H9 (cell line): ENCODE data around the gene TGFBI. TPM values are rescaled to one million over a fixed set of nuclear protein-coding genes. Genes with fewer than 3 reads are reported as not detected.

Source experiments
- DNase-seq: peaks from one replicate; pipeline ENCODE4 v3.0.0-alpha.2; 2017
- H2AFZ ChIP-seq: one replicate; pipeline ENCODE4 v1.6.1; 2013; ENCODE audit warnings: mild to moderate bottlenecking, low read length, control low read depth, moderate library complexity
- H2AK5ac ChIP-seq: 2 replicates; pipeline ENCODE4 v1.6.1; 2013; ENCODE audit warnings: low read length, control low read depth, mixed read lengths; ENCODE audit not compliant: insufficient read length
- H2BK120ac ChIP-seq: one replicate; pipeline ENCODE4 v1.6.1; 2013; ENCODE audit warnings: low read depth, mild to moderate bottlenecking, low read length, control low read depth, inconsistent platforms; ENCODE audit not compliant: poor library complexity, severe bottlenecking
- H2BK12ac ChIP-seq: 2 replicates; pipeline ENCODE4 v1.6.1; 2013; ENCODE audit warnings: low read length, control low read depth, mixed read lengths, low read depth; ENCODE audit not compliant: insufficient read length
- H2BK15ac ChIP-seq: 2 replicates; pipeline ENCODE4 v1.6.1; 2013; ENCODE audit warnings: low read depth, low read length, control low read depth
- H2BK20ac ChIP-seq: one replicate; pipeline ENCODE4 v1.6.1; 2013; ENCODE audit warnings: low read depth, mild to moderate bottlenecking, low read length, control low read depth, inconsistent platforms; ENCODE audit not compliant: poor library complexity, severe bottlenecking
- H2BK5ac ChIP-seq: 2 replicates; pipeline ENCODE4 v1.6.1; 2013; ENCODE audit warnings: low read length, control low read depth, mixed read lengths; ENCODE audit not compliant: insufficient read length
- H3K14ac ChIP-seq: 2 replicates; pipeline ENCODE4 v1.6.1; 2013; ENCODE audit warnings: low read length, control low read depth; ENCODE audit not compliant: insufficient read depth
- H3K18ac ChIP-seq: 2 replicates; pipeline ENCODE4 v1.6.1; 2013; ENCODE audit warnings: low read depth, mild to moderate bottlenecking, mixed read lengths, low read length, control low read depth; ENCODE audit not compliant: insufficient read length
- H3K23ac ChIP-seq: 2 replicates; pipeline ENCODE4 v1.6.1; 2013; ENCODE audit warnings: low read length, control low read depth, mixed read lengths, low read depth; ENCODE audit not compliant: insufficient read length
- H3K23me2 ChIP-seq: 2 replicates; pipeline ENCODE4 v1.6.1; 2013; ENCODE audit warnings: low read depth, mild to moderate bottlenecking, mixed read lengths, low read length, control low read depth; ENCODE audit not compliant: insufficient read length, poor library complexity, severe bottlenecking
- H3K27ac ChIP-seq: 2 replicates; pipeline ENCODE4 v1.5.1; 2013; ENCODE audit warnings: low read length, control low read depth, mixed read lengths, low read depth; ENCODE audit not compliant: insufficient read length
- H3K27me3 ChIP-seq: 2 replicates; pipeline ENCODE4 v1.6.1; 2013; ENCODE audit warnings: low read length, control low read depth, inconsistent platforms; ENCODE audit not compliant: insufficient read depth
- H3K4ac ChIP-seq: 2 replicates; pipeline ENCODE4 v1.6.1; 2013; ENCODE audit warnings: low read depth, mild to moderate bottlenecking, control low read depth, inconsistent platforms, low read length, moderate library complexity
- H3K4me1 ChIP-seq: 2 replicates; pipeline ENCODE4 v1.6.1; 2013; ENCODE audit warnings: low read length, control low read depth, inconsistent platforms; ENCODE audit not compliant: insufficient read depth
- H3K4me2 ChIP-seq: 2 replicates; pipeline ENCODE4 v1.6.1; 2013; ENCODE audit warnings: low read length, control low read depth, mixed read lengths; ENCODE audit not compliant: insufficient read length, insufficient read depth
- H3K56ac ChIP-seq: 2 replicates; pipeline ENCODE4 v1.6.1; 2013; ENCODE audit warnings: low read depth, mild to moderate bottlenecking, mixed read lengths, low read length, control low read depth; ENCODE audit not compliant: insufficient read length
- H3K79me1 ChIP-seq: 2 replicates; pipeline ENCODE4 v1.6.1; 2013; ENCODE audit warnings: low read depth, mild to moderate bottlenecking, moderate library complexity, low read length, control low read depth, inconsistent platforms; ENCODE audit not compliant: insufficient read depth, poor library complexity, severe bottlenecking
- H3K79me2 ChIP-seq: 2 replicates; pipeline ENCODE4 v1.6.1; 2013; ENCODE audit warnings: low read length, control low read depth, inconsistent platforms; ENCODE audit not compliant: insufficient read depth
- H3K9ac ChIP-seq: 2 replicates; pipeline ENCODE4 v1.6.1; 2013; ENCODE audit warnings: low read length, control low read depth, mixed read lengths; ENCODE audit not compliant: insufficient read length; ENCODE audit errors: extremely low read depth
- H3K9me3 ChIP-seq: one replicate; pipeline ENCODE4 v1.6.1; 2013; ENCODE audit warnings: low read depth, low read length, inconsistent platforms; ENCODE audit not compliant: control insufficient read depth
- H3T11ph ChIP-seq: one replicate; pipeline ENCODE4 v1.6.1; 2013; ENCODE audit warnings: mild to moderate bottlenecking, low read length, control low read depth, inconsistent platforms
- H4K20me1 ChIP-seq: one replicate; pipeline ENCODE4 v1.6.1; 2013; ENCODE audit not compliant: control insufficient read depth, insufficient read length, insufficient read depth
- H4K5ac ChIP-seq: 2 replicates; pipeline ENCODE4 v1.6.1; 2013; ENCODE audit warnings: low read depth, mild to moderate bottlenecking, mixed read lengths, low read length, control low read depth; ENCODE audit not compliant: insufficient read length
- H4K8ac ChIP-seq: replicated peaks from 2 replicates; pipeline ENCODE4 v1.6.1; 2013; ENCODE audit warnings: low read length, control low read depth, mixed read lengths, low read depth; ENCODE audit not compliant: insufficient read length
- H4K91ac ChIP-seq: 2 replicates; pipeline ENCODE4 v1.6.1; 2013; ENCODE audit warnings: low read depth, mild to moderate bottlenecking, moderate library complexity, mixed read lengths, low read length, control low read depth; ENCODE audit not compliant: insufficient read length
- H3K27ac Mint-ChIP-seq, 3 experiments: 2 replicates in 2 of 3; 3 replicates in 1 of 3; pipeline ENCODE4 v1.8.0; 2020 to 2021; ENCODE audit warnings: mixed read lengths in 3 of 3, mild to moderate bottlenecking in 1 of 3, moderate library complexity in 1 of 3
- H3K27me3 Mint-ChIP-seq: 2 replicates; pipeline ENCODE4 v1.8.0; 2021; ENCODE audit warnings: low read depth, mild to moderate bottlenecking, moderate library complexity, mixed read lengths
- H3K36me3 Mint-ChIP-seq, 3 experiments: 2 replicates in 2 of 3; 3 replicates in 1 of 3; pipeline ENCODE4 v1.8.0; 2020 to 2021; ENCODE audit warnings: low read depth in 3 of 3, mixed read lengths in 3 of 3; ENCODE audit not compliant: insufficient read depth in 1 of 3
- H3K4me1 Mint-ChIP-seq, 2 experiments: 2 replicates each; pipeline ENCODE4 v1.8.0; 2020; ENCODE audit warnings: mixed read lengths in 2 of 2
- H3K4me3 Mint-ChIP-seq, 2 experiments: 2 replicates in 1 of 2; 3 replicates in 1 of 2; pipeline ENCODE4 v1.8.0; 2020 to 2021; ENCODE audit warnings: mild to moderate bottlenecking in 2 of 2, mixed read lengths in 2 of 2, moderate library complexity in 1 of 2
- H3K9me3 Mint-ChIP-seq, 2 experiments: 2 replicates in 1 of 2; 3 replicates in 1 of 2; pipeline ENCODE4 v1.8.0; 2020; ENCODE audit warnings: mild to moderate bottlenecking in 2 of 2, mixed read lengths in 2 of 2, moderate library complexity in 1 of 2
- CTCF ChIP-seq: fragments of 200-600 bp; sonication (generic); conservative IDR thresholded peaks from 3 replicates; pipeline ENCODE4 v1.8.0; 2021; ENCODE audit warnings: antibody characterized with exemption, mild to moderate bottlenecking
- WGBS: extraction: QIAGEN DNeasy Blood & Tissue Kit; methylation state at CpG from one replicate; pipeline ENCODE4 v1.1.7; 2013; ENCODE audit warnings: missing lambda C conversion rate, low lambda C conversion rate, mixed read lengths; ENCODE audit not compliant: insufficient read length; ENCODE audit errors: extremely low coverage; 5-methylcytosine and 5-hydroxymethylcytosine counted together
- total RNA-seq: library from RNA; stranded (reverse); gene quantifications from 2 replicates; pipeline ENCODE4 v1.2.1, GENCODE V29; 2021

TGFBI gene
- total RNA-seq, 1 experiment from 2014 or later = 4.7 TPM

GRCh38 chr5:136058972-136059354, 30.2 kb downstream of the TGFBI start:
- Histone ChIP-seq H4K91ac (no peak overlapping the region), H3K9ac (no peak overlapping the region), H3K56ac (no peak overlapping the region), H2BK12ac (no peak overlapping the region), H3K79me1 (no peaks in the 10 kb centered on the region), H3K27me3 (no peaks in the 10 kb centered on the region), H3K4ac (no peak overlapping the region), H2BK5ac (no peak overlapping the region), H3K79me2 (no peaks in the 10 kb centered on the region), H4K20me1 (no peaks in the 10 kb centered on the region), H2BK15ac (no peak overlapping the region), H3K18ac (no peak overlapping the region), H2AFZ (no peak overlapping the region), H3K14ac (no peak overlapping the region), H3K23ac (no peak overlapping the region), H2AK5ac (no peak overlapping the region), H3K4me2 (no peak overlapping the region), H3K9me3 (no peaks in the 10 kb centered on the region), H4K5ac (no peak overlapping the region), H3K4me1 (no peaks in the 10 kb centered on the region), H3K27ac (no peak overlapping the region), H2BK120ac (no peak overlapping the region), H3K23me2 (no peaks in the 10 kb centered on the region), H3T11ph (no peak overlapping the region), H2BK20ac (no peak overlapping the region), H4K8ac (no peak overlapping the region)
- Mint-ChIP-seq H3K4me3 (no peak overlapping the region), H3K27ac (peak overlapping the region in 1 of 3 experiments; percentile 22; a peak in 2 of 7 replicates), H3K9me3 (no peaks in the 10 kb centered on the region), H3K27me3 (no peaks in the 10 kb centered on the region), H3K36me3 (no peaks in the 10 kb centered on the region), H3K4me1 (peaks cover 10 to 15% of the 10 kb centered on the region in 2 experiments)
- WGBS = no CpG with 5 or more reads among the region's 6 CpGs
- DNase-seq = no peak
- TF ChIP-seq CTCF = no peak
